G401 (cell line): ENCODE measurements around the gene NUCB1. TPM values are rescaled to one million over a fixed set of nuclear protein-coding genes. Genes with fewer than 3 reads are reported as not detected.

Experiments used
- DNase-seq: peaks from one replicate; pipeline ENCODE4 v3.0.0-alpha.2; 2015; ENCODE audit warnings: low spot score
- in situ Hi-C: cut with HindIII; loops from 2 replicates; pipeline ENCODE4 v1.10.0; 2016; ENCODE audit warnings: low sequenced_read_pairs, mixed read lengths
- total RNA-seq: library from RNA; depleted of rRNA; stranded (reverse); fragments of >200 nt; shearing (Covaris generic); gene quantifications from 2 replicates; pipeline ENCODE4 v1.2.3, GENCODE V29; 2014; rRNA removed

NUCB1 gene
- total RNA-seq, 1 experiment from 2014 or later: 201 TPM

DNA sequence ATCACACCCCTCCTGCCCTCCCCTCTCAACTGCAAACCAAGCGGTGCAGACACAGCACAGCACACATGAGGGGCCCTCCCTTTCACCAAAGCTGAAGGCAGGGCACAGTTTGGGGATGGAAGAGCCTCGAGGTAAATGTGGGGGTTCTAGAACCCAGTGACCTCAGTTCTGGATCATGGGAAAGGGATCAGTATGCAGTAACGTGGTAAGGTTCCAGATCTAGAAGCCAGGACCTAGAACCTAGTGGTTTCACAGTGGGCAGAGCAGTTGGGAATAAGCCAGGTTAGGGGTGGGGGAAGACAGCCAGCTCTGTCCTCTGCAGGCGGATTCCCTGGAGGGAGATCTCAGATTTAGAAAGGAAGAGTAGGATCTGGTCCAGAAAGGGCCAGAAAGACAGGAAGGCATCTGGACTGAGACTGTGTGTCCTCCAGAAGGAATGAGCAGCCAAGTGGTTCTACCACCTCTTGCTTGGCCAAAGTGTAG, 68.1 kb downstream of the NUCB1 start:
- DNase-seq: no peak
- in situ Hi-C loops: no loop called here

- DNase-seq: no peak
- in situ Hi-C loops: no loop called here
Measured at GRCh38 chr19:48968813-48969218, 68.7 kb downstream of the NUCB1 start.

- peak; percentile 70 for DNase-seq
- in situ Hi-C loops: no loop called here
Measured at GRCh38 chr19:48969276-48970138, 69.4 kb downstream of the NUCB1 start.

DNA sequence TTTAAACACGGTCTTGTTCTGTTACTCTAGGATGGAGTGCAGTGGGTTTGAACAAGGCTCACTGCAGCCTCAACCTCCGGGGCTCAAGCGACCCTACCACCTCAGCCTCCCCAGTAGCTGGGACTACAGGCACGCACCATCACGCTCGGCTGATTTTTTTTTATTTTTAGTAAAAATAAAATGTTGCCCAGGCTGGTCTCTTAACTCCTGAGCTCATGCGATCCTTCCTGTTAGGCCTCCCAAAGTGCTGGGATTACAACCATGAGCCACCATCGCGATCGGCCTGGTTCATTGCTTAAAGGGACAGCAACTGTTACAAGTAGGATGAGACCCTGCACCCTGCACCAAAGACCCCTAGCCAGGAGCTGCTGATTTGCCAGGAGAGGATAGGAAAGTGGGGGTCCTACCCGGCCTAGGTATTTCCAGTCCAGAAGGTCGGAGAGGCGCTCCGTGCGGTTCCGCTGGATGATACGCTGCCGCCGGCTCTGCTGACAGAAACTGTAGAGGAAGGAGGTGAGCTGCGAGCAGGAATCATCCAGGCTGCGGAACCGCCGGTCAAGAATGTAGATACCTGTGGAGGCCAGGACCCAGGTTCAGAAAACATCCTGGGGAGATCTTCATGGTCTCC, 70.1 kb downstream of the NUCB1 start:
- in situ Hi-C loops: no loop called here
- DNase-seq: peak; percentile 28

DNA sequence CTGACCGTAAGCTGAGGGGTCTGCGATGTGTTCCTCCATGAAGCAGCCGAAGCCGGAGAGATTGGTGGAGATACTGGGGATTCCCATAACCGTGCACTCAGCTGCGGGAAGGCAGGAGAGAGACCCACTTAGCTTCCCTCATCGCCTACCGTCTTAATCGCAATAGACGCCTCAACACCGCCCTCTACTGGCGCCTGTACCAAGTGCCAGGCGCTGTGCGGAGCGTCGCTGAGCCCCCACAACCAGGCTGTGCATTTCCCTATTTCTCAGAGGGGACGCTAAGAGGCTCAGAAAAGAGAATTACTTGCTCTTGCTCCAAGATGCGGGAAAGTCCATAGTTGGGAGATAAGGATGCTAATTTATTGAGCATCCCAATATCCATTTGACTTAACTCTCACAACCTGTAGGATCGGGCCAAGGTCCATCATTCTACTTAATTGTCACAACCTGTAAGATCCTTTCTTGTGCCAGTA, 70.8 kb downstream of the NUCB1 start:
- peak; percentile 86 for DNase-seq
- in situ Hi-C loops: no loop called here

Other genes starting within 250 kb of the NUCB1 start
- 1.3 TPM in 1 of 2 replicates, not detected in the other for gene NTN5, start 227.3 kb upstream of the NUCB1 start, total RNA-seq
- not detected in 2 replicates for gene FUT2, start 204.3 kb upstream of the NUCB1 start, total RNA-seq
- 0.37 and 1.5 TPM in 2 replicates for gene MAMSTR, start 180.6 kb upstream of the NUCB1 start, total RNA-seq
- 2.8 and 27.4 TPM in 2 replicates for gene RASIP1, start 159.7 kb upstream of the NUCB1 start, total RNA-seq
- not detected in 2 replicates for gene IZUMO1, start 153.4 kb upstream of the NUCB1 start, total RNA-seq
- gene FUT1, start 147.7 kb upstream of the NUCB1 start, total RNA-seq: not detected in 2 replicates
- gene FGF21, start 144.8 kb upstream of the NUCB1 start, total RNA-seq: not detected in 2 replicates
- 43.4 and 44.1 TPM in 2 replicates for gene BCAT2, start 89.3 kb upstream of the NUCB1 start, total RNA-seq
- 62.8 and 69.0 TPM in 2 replicates for gene HSD17B14, start 63.8 kb upstream of the NUCB1 start, total RNA-seq
- gene PLEKHA4, start 31.7 kb upstream of the NUCB1 start, total RNA-seq: 12.4 and 20.4 TPM in 2 replicates
- gene PPP1R15A, start 27.9 kb upstream of the NUCB1 start, total RNA-seq: 44.0 and 58.7 TPM in 2 replicates
- not detected in 2 replicates for gene TULP2, start 1.6 kb upstream of the NUCB1 start, total RNA-seq
- 3.0 and 4.2 TPM in 2 replicates for gene DHDH, start 33.4 kb downstream of the NUCB1 start, total RNA-seq
- gene BAX, start 54.6 kb downstream of the NUCB1 start, total RNA-seq: 160 and 177 TPM in 2 replicates
- 4,146 and 4,408 TPM in 2 replicates for gene FTL, start 65.0 kb downstream of the NUCB1 start, total RNA-seq
- gene GYS1, start 93.0 kb downstream of the NUCB1 start, total RNA-seq: 41.3 and 43.2 TPM in 2 replicates
- gene RUVBL2, start 93.6 kb downstream of the NUCB1 start, total RNA-seq: 426 and 535 TPM in 2 replicates
- not detected in 2 replicates for gene LHB, start 116.8 kb downstream of the NUCB1 start, total RNA-seq
- not detected in 2 replicates for gene CGB3, start 124.0 kb downstream of the NUCB1 start, total RNA-seq
- not detected in 2 replicates for gene CGB2, start 131.6 kb downstream of the NUCB1 start, total RNA-seq
- not detected in 2 replicates for gene CGB1, start 136.6 kb downstream of the NUCB1 start, total RNA-seq
- not detected in 2 replicates for gene CGB5, start 143.5 kb downstream of the NUCB1 start, total RNA-seq
- not detected in 2 replicates for gene CGB8, start 148.8 kb downstream of the NUCB1 start, total RNA-seq
- gene CGB7, start 157.4 kb downstream of the NUCB1 start, total RNA-seq: 4.8 and 7.2 TPM in 2 replicates
- 11.5 and 18.3 TPM in 2 replicates for gene NTF4, start 164.5 kb downstream of the NUCB1 start, total RNA-seq
- 0.06 TPM in 1 of 2 replicates, not detected in the other for gene KCNA7, start 172.4 kb downstream of the NUCB1 start, total RNA-seq
- 326 and 361 TPM in 2 replicates for gene SNRNP70, start 185.1 kb downstream of the NUCB1 start, total RNA-seq
- 19.1 and 32.2 TPM in 2 replicates for gene LIN7B, start 214.1 kb downstream of the NUCB1 start, total RNA-seq
- 0.74 TPM in 1 of 2 replicates, not detected in the other for gene C19orf73, start 218.8 kb downstream of the NUCB1 start, total RNA-seq
- gene PPFIA3, start 219.2 kb downstream of the NUCB1 start, total RNA-seq: 101 and 111 TPM in 2 replicates